Erythroblast (primary cell): ENCODE measurements around the gene HTR2A.

ENCODE experiments used
- GATA1 ChIP-seq: IDR thresholded peaks from 2 replicates; pipeline ENCODE4 v1.6.1; 2011; ENCODE audit warnings: low read depth, mild to moderate bottlenecking, control low read depth, low read length, moderate library complexity
- POLR2A ChIP-seq: IDR thresholded peaks from 2 replicates; pipeline ENCODE4 v1.6.1; 2011; ENCODE audit warnings: mild to moderate bottlenecking, low read length

- no peak for TF ChIP-seq POLR2A
- TF ChIP-seq GATA1, result no peak
These were observed 114.2 kb downstream of the HTR2A start for GRCh38 chr13:46782691-46783090.
